ENCODE data around the gene UNC45B. TPM values are rescaled to one million over a fixed set of nuclear protein-coding genes. Genes with fewer than 3 reads are reported as not detected.

The UNC45B gene
- total RNA-seq, 1 donor from 2014 or later: not detected

GRCh38 chr17:35121315-35121714 lies 26.3 kb upstream of the UNC45B start, which contains the start of gene FNDC8:
Gene FNDC8 (plus strand): TSS chr17:35121615. CDS start chr17:35121694, 79 bp downstream.
- H3K27me3 ChIP-seq: no peaks in the 10 kb centered on the region
- H3K36me3 ChIP-seq: no peaks in the 10 kb centered on the region
- TF ChIP-seq CTCF (IDR thresholded peaks at IDR 0.05): no peak
- H3K9me3 ChIP-seq: no peaks in the 10 kb centered on the region
- DNase-seq (ENCODE audit: low spot score in 2 of 2): no peak
- no peak within 1 kb of the TSS for H3K27ac ChIP-seq
- intact Hi-C loops (cut with DNase I): no loop called here
- H3K4me3 ChIP-seq: peak within 1 kb of the TSS in 1 of 2 donors; percentile 84
- H3K4me1 ChIP-seq: peaks cover 4 to 17% of the 10 kb centered on the region in 2 donors

DNA sequence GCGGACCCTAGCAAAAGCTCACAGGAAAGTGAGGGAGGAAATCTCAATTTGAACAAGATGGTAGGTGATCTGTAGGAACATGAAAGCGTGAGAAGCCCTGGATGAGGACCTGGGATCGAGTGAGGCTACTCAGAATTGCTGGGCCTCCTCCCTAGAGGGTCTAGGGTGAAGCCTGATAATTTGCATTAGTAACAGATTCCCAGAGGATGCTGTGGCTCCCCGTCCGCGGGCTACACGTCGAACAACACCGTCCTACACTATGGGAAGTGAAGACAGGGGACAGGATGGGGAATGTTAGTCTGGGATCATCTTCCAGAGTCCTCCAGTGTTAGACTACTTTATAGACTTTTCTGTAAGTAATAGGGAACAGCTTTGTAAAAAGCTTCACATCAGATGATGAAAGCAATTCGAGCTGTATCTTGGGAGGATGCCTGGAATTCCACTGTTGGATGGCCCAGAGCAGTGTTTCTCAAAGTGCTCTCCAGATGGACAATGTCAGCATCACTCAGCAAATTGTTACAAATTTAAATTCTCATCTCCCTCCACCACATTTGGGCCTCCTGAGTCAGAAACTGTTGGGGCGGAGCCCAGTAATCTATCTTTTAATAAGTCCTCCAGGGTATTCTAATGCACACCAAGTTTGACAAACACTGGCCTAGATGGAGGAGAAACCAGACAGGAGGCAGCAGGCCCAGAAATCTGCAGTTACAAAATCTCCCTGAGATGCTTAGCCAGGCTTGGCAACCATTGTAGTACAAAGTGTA lies 19.7 kb upstream of the UNC45B start:
- no peaks in the 10 kb centered on the region for H3K4me1 ChIP-seq
- H3K9me3 ChIP-seq: no peaks in the 10 kb centered on the region
- intact Hi-C loops (cut with DNase I): no loop called here
- TF ChIP-seq CTCF (IDR thresholded peaks at IDR 0.05): no peak
- H3K4me3 ChIP-seq: no peak overlapping the region
- no peak for DNase-seq (ENCODE audit: low spot score in 2 of 2)
- peaks cover 14 to 17% of the 10 kb centered on the region in 2 donors for H3K36me3 ChIP-seq
- H3K27ac ChIP-seq: no peak overlapping the region
- H3K27me3 ChIP-seq: no peaks in the 10 kb centered on the region

GRCh38 chr17:35129154-35129972 lies 18.3 kb upstream of the UNC45B start:
- H3K4me1 ChIP-seq: no peaks in the 10 kb centered on the region
- TF ChIP-seq CTCF (IDR thresholded peaks at IDR 0.05): no peak
- no peak overlapping the region for H3K4me3 ChIP-seq
- no peak for DNase-seq (ENCODE audit: low spot score in 2 of 2)
- H3K27ac ChIP-seq: no peak overlapping the region
- no peaks in the 10 kb centered on the region for H3K27me3 ChIP-seq
- H3K36me3 ChIP-seq: peaks cover 28 to 32% of the 10 kb centered on the region in 2 donors
- H3K9me3 ChIP-seq: no peaks in the 10 kb centered on the region
- intact Hi-C loops (cut with DNase I): no loop called here

DNA sequence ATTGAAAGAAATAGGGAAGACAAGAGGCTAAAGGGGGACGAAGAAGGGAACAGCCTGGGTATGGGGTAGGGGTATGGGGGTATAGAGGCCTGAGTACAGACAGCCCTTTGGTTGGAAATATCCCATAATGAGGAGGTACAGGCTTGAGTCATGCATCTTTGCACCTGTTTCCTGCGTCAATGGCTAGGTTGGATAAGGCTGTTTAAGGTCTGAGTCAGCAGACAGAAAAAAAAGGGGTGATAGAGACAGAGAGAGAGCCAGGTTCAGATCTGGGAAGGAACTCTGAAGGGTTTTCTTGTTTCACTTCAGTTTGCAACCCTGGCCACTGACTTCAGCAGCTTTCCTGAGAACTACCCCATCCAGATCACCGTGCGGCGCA lies 17.7 kb upstream of the UNC45B start:
- H3K27me3 ChIP-seq: no peaks in the 10 kb centered on the region

GRCh38 chr17:35130392-35130791 lies 17.2 kb upstream of the UNC45B start:
- no peak for TF ChIP-seq CTCF (IDR thresholded peaks at IDR 0.05)
- intact Hi-C loops (cut with DNase I): no loop called here
- no peak overlapping the region for H3K4me3 ChIP-seq
- DNase-seq (ENCODE audit: low spot score in 2 of 2): no peak
- no peaks in the 10 kb centered on the region for H3K27me3 ChIP-seq
- peaks cover 39 to 42% of the 10 kb centered on the region in 2 donors for H3K36me3 ChIP-seq
- H3K4me1 ChIP-seq: no peaks in the 10 kb centered on the region
- H3K27ac ChIP-seq: no peak overlapping the region
- H3K9me3 ChIP-seq: no peaks in the 10 kb centered on the region

More for the DNA sequence above, 17.7 kb upstream of the UNC45B start:
- no peak overlapping the region for H3K4me3 ChIP-seq
- TF ChIP-seq CTCF (IDR thresholded peaks at IDR 0.05): no peak
- H3K9me3 ChIP-seq: no peaks in the 10 kb centered on the region
- intact Hi-C loops (cut with DNase I): no loop called here
- no peak overlapping the region for H3K27ac ChIP-seq
- no peak for DNase-seq (ENCODE audit: low spot score in 2 of 2)
- no peaks in the 10 kb centered on the region for H3K4me1 ChIP-seq
- peaks cover 34 to 38% of the 10 kb centered on the region in 2 donors for H3K36me3 ChIP-seq

All from ascending aorta (tissue), 2 donors.